HCT116 (cell line): ENCODE results near the gene SECISBP2L. TPM values are rescaled to one million over a fixed set of nuclear protein-coding genes. Genes with fewer than 3 reads are reported as not detected.

Experiments
- ATAC-seq: fragments of 200-7000 bp; cut with Tn5 transposase; 2 replicates; pipeline ENCODE4 v1.9.1; 2020; ENCODE audit warnings: mild to moderate bottlenecking, moderate library complexity
- BruUV-seq: library from RNA; stranded (reverse); fragments of 400-500 nt; replicated peaks from 2 replicates; lab custom pipeline; 2021; lab: Mats Ljungman, UMichigan
- CTCF ChIA-PET: fragments of 300-600 bp; sonication (Branson Sonifier 250); formaldehyde crosslinking; loops from one replicate; lab custom pipeline; 2021; ENCODE audit warnings: antibody characterized with exemption; lab: Charles Lee
- POLR2A ChIA-PET: fragments of 300-600, 350-600 bp; sonication (Branson Sonifier 250); formaldehyde crosslinking; loops from one replicate; lab custom pipeline; 2021; ENCODE audit warnings: antibody characterized with exemption; lab: Charles Lee
- RAD21 ChIA-PET, 2 experiments: fragments of 300-600 bp; sonication (Branson Sonifier 250); formaldehyde crosslinking; loops; one replicate each; lab custom pipeline; 2023; ENCODE audit warnings: low total read pairs in 2 of 2; ENCODE audit not compliant: uncharacterized antibody in 2 of 2, unreplicated experiment in 2 of 2, low non-redundant PET in 1 of 2; lab: Charles Lee
- DNase-seq: peaks from one replicate; pipeline ENCODE4 v3.0.0-alpha.2; 2010; ENCODE audit warnings: low read depth, low spot score
- H2AFZ ChIP-seq: fragments of 200-600 bp; shearing (Covaris generic), sonication (generic); 2 replicates; pipeline ENCODE4 v1.6.1; 2017; ENCODE audit warnings: low read depth, mixed run types, mixed read lengths, antibody characterized with exemption, low read length; ENCODE audit not compliant: poor library complexity, severe bottlenecking
- H3K27ac ChIP-seq: 2 replicates; pipeline ENCODE4 v1.5.1; 2012; ENCODE audit warnings: low read depth, low read length
- H3K27me3 ChIP-seq: fragments of 200-600 bp; sonication (generic); 2 replicates; pipeline ENCODE4 v1.6.1; 2016; ENCODE audit warnings: mixed run types, low read length, mixed read lengths; ENCODE audit not compliant: insufficient read depth
- H3K36me3 ChIP-seq, 2 experiments: fragments of 200-500 bp in 1 of 2; fragments of 200-600 bp in 1 of 2; sonication (Bioruptor generic) in 1 of 2; sonication (generic) in 1 of 2; 2 replicates each; pipeline versions ENCODE4 v1.5.1 to v1.6.1; 2014 to 2016; ENCODE audit warnings: low read length in 2 of 2, inconsistent platforms in 1 of 2, mixed read lengths in 1 of 2, mixed run types in 1 of 2; ENCODE audit not compliant: insufficient read depth in 2 of 2, control insufficient read depth in 1 of 2
- H3K4me1 ChIP-seq, 2 experiments: fragments of 200-600 bp in 1 of 2; sonication (generic) in 1 of 2; 2 replicates each; pipeline versions ENCODE4 v1.5.1 to v1.6.1; 2012 to 2017; ENCODE audit warnings: low read length in 2 of 2, inconsistent platforms in 1 of 2, mild to moderate bottlenecking in 1 of 2, mixed read lengths in 1 of 2, mixed run types in 1 of 2, moderate library complexity in 1 of 2; ENCODE audit not compliant: insufficient read depth in 2 of 2, control insufficient read depth in 1 of 2
- H3K4me2 ChIP-seq: fragments of 200-600 bp; sonication (generic); 2 replicates; pipeline ENCODE4 v1.6.1; 2017; ENCODE audit warnings: mixed run types, low read length, mixed read lengths
- H3K4me3 ChIP-seq, 2 experiments: fragments of 200-600 bp in 1 of 2; sonication (generic) in 1 of 2; replicated peaks in 1 of 2; 2 replicates each; pipeline ENCODE4 v1.5.1; 2011 to 2016; ENCODE audit warnings: low read length in 2 of 2, control low read depth in 1 of 2, low read depth in 1 of 2, mild to moderate bottlenecking in 1 of 2, mixed read lengths in 1 of 2, mixed run types in 1 of 2
- H3K79me2 ChIP-seq: fragments of 200-600 bp; sonication (generic); 2 replicates; pipeline ENCODE4 v1.6.1; 2017; ENCODE audit warnings: mild to moderate bottlenecking, mixed run types, low read length, moderate library complexity, mixed read lengths; ENCODE audit not compliant: insufficient read depth
- H3K9ac ChIP-seq: fragments of 200-600 bp; sonication (generic); 2 replicates; pipeline ENCODE4 v1.6.1; 2016; ENCODE audit warnings: low read length, mixed read lengths
- H3K9me2 ChIP-seq: fragments of 200-600 bp; sonication (generic), shearing (Covaris generic); 2 replicates; pipeline ENCODE4 v1.6.1; 2017; ENCODE audit warnings: mixed run types, mild to moderate bottlenecking, moderate library complexity; ENCODE audit not compliant: insufficient read depth
- H3K9me3 ChIP-seq, 2 experiments: fragments of 200-500 bp in 1 of 2; fragments of 200-600 bp in 1 of 2; sonication (Bioruptor generic) in 1 of 2; sonication (generic) in 1 of 2; 2 replicates each; pipeline ENCODE4 v1.6.1; 2014 to 2017; ENCODE audit warnings: low read length in 2 of 2, mixed read lengths in 2 of 2, inconsistent platforms in 1 of 2, low read depth in 1 of 2, mild to moderate bottlenecking in 1 of 2, mixed run types in 1 of 2, moderate library complexity in 1 of 2; ENCODE audit not compliant: control insufficient read depth in 1 of 2, insufficient read depth in 1 of 2
- H4K20me1 ChIP-seq: fragments of 200-600 bp; sonication (generic), shearing (Covaris generic); 2 replicates; pipeline ENCODE4 v1.6.1; 2017; ENCODE audit warnings: mixed run types, mild to moderate bottlenecking, moderate library complexity; ENCODE audit not compliant: insufficient read depth
- CBX3 ChIP-seq: IDR thresholded peaks from 2 replicates; pipeline ENCODE4 v1.6.1; 2012; ENCODE audit warnings: low read depth
- EGR1 ChIP-seq: IDR thresholded peaks from 2 replicates; pipeline ENCODE4 v1.6.1; 2012; ENCODE audit warnings: low read depth
- EZH2phosphoT487 ChIP-seq: fragments of 200-600 bp; IDR thresholded peaks from 2 replicates; pipeline ENCODE4 v1.6.1; 2018; ENCODE audit warnings: antibody characterized with exemption, borderline replicate concordance
- FOSL1 ChIP-seq: IDR thresholded peaks from 2 replicates; pipeline ENCODE4 v1.6.1; 2012; ENCODE audit warnings: low read depth
- POLR2A ChIP-seq: IDR thresholded peaks from 2 replicates; pipeline ENCODE4 v1.7.0; 2011; ENCODE audit warnings: borderline replicate concordance; ENCODE audit not compliant: insufficient read depth, insufficient read length; ENCODE audit errors: extremely low read depth
- POLR2AphosphoS5 ChIP-seq: IDR thresholded peaks from 2 replicates; pipeline ENCODE4 v1.6.1; 2011; ENCODE audit warnings: mild to moderate bottlenecking, low read depth, low read length, moderate library complexity
- RAD21 ChIP-seq: IDR thresholded peaks from 2 replicates; pipeline ENCODE4 v1.6.1; 2012; ENCODE audit warnings: low read depth, mild to moderate bottlenecking
- SIN3A ChIP-seq: IDR thresholded peaks from 2 replicates; pipeline ENCODE4 v1.6.1; 2012; ENCODE audit warnings: low read depth
- YY1 ChIP-seq: IDR thresholded peaks from 2 replicates; pipeline ENCODE4 v1.6.1; 2011; ENCODE audit warnings: low read length, low read depth, moderate library complexity, mild to moderate bottlenecking; ENCODE audit not compliant: insufficient replicate concordance; ENCODE audit errors: extremely low read depth
- intact Hi-C: fragments of 100-400 bp; cut with micrococcal nuclease; formaldehyde crosslinking; loops from 2 replicates; pipeline ENCODE4 v1.10.0; 2022
- total RNA-seq: library from RNA; stranded (reverse); gene quantifications from one replicate; pipeline ENCODE4 v1.2.1, GENCODE V29; 2021; ENCODE audit not compliant: unreplicated experiment
- TF ChIP-seq, protein P1 (sequence below): IDR thresholded peaks from 2 replicates; pipeline ENCODE4 v1.6.1; 2012

The SECISBP2L gene
- total RNA-seq, 1 experiment from 2014 or later = 22.9 TPM

DNA sequence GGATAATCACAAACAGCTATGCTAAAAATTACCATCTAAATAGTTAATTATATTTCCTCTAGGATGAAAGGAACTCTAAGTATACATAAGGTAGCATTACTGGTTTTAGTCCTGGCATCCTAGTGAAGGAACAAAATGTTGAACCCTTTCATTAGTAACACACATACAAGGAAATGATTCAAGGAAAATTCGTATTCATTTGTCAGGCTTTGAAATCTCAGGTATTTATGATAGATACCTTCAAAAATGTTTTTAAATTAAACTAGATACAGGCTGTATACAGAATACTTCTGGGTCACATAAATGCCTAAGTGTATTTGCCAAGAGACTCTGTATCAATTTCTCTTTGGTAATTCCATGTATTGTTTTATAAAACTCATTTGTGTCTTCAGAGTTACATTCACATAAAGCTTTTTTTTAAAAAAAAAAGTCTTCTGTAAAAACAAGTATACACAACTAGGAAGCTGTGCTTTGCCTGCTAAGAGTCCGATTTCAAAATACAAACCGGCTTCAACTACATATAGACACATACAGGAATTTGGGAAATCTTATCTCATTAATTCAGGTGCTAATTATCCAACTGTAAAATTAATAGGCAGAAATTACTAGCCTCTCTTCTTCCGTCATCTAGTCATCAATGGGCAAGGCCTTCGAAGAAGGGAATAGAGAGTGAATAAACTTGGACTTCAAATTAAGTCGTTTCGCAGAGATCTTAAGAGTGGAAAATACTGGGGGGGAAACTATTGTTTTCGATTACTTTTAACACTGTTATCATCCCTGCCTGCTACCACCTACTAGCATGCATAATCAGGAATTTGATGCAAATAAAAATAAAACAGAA lies 1.3 kb downstream of the SECISBP2L start:
- Histone ChIP-seq H3K27ac (no peak overlapping the region), H3K27me3 (no peaks in the 10 kb centered on the region), H2AFZ (no peak overlapping the region), H3K36me3 (no peaks in the 10 kb centered on the region; a peak in 1 of 4 replicates), H3K9me2 (no peaks in the 10 kb centered on the region), H3K4me3 (peak overlapping the region; percentile 81 to 86), H3K4me2 (peak overlapping the region; percentile 87), H3K79me2 (peaks cover 41% of the 10 kb centered on the region), H3K9ac (peak overlapping the region; percentile 69), H4K20me1 (no peaks in the 10 kb centered on the region), H3K4me1 (peaks cover 11 to 17% of the 10 kb centered on the region in 2 experiments; a peak in 3 of 4 replicates), H3K9me3 (no peaks in the 10 kb centered on the region)
- ChIA-PET CTCF (no interaction called here), POLR2A (no interaction called here), RAD21 (no interaction called here)
- TF ChIP-seq POLR2A (no peak), POLR2AphosphoS5 (no peak), RAD21 (no peak), YY1 (no peak), CBX3 (no peak)
- TF ChIP-seq, protein P1, sequence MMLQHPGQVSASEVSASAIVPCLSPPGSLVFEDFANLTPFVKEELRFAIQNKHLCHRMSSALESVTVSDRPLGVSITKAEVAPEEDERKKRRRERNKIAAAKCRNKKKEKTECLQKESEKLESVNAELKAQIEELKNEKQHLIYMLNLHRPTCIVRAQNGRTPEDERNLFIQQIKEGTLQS = no peak
- no peak for ATAC-seq
- intact Hi-C loops = loop anchor here (5.0 kb wide), 2 partner anchors 92 to 178 kb away; no protein-coding TSS in a partner anchor
- TSS peak; percentile 53 for BruUV-seq
- no peak for DNase-seq

DNA sequence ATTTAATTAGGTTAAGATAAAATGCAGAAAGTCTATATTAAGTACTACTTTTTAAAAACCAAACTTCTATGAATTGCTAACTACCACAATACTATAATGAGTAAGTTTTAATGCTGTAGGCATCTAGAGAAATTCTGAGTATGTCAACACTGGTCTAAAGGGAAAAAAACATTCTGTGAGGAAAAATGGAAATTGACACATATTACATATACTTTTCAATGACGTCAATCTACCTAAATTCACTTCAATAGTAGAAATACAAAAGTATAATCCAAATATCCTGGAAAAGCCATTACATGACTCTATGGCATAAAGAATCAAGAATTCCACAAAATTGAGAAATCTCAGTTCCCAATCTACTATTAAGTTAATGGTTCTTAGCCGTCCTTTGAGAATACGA lies 2.2 kb downstream of the SECISBP2L start:
- no peaks in the 10 kb centered on the region; a peak in 1 of 4 replicates for H3K36me3 ChIP-seq
- no peaks in the 10 kb centered on the region for H3K27me3 ChIP-seq
- no peak overlapping the region for H3K9ac ChIP-seq
- H3K4me3 ChIP-seq = no peak overlapping the region
- H3K27ac ChIP-seq = no peak overlapping the region
- peak overlapping the region; percentile 87; the same call in 1 of the 2 replicates for H3K4me2 ChIP-seq
- DNase-seq (no peak), ATAC-seq (no peak)
- H3K9me2 ChIP-seq = no peaks in the 10 kb centered on the region
- no peak overlapping the region for H2AFZ ChIP-seq
- ChIA-PET RAD21 (no interaction called here), POLR2A (no interaction called here), CTCF (no interaction called here)
- H3K4me1 ChIP-seq = peaks cover 11 to 17% of the 10 kb centered on the region in 2 experiments; a peak in 3 of 4 replicates
- intact Hi-C loops = no loop called here
- H4K20me1 ChIP-seq = no peaks in the 10 kb centered on the region
- no peaks in the 10 kb centered on the region for H3K9me3 ChIP-seq
- TF ChIP-seq YY1 (no peak), EZH2phosphoT487 (no peak), FOSL1 (no peak), SIN3A (no peak), EGR1 (no peak)
- H3K79me2 ChIP-seq = peaks cover 49% of the 10 kb centered on the region
- BruUV-seq = no TSS peak
